ENCODE measurements around the gene TRIM71. TPM values are rescaled to one million over a fixed set of nuclear protein-coding genes. Genes with fewer than 3 reads are reported as not detected.

The TRIM71 gene
- total RNA-seq, 1 experiment from 2014 or later: 274 TPM

DNA sequence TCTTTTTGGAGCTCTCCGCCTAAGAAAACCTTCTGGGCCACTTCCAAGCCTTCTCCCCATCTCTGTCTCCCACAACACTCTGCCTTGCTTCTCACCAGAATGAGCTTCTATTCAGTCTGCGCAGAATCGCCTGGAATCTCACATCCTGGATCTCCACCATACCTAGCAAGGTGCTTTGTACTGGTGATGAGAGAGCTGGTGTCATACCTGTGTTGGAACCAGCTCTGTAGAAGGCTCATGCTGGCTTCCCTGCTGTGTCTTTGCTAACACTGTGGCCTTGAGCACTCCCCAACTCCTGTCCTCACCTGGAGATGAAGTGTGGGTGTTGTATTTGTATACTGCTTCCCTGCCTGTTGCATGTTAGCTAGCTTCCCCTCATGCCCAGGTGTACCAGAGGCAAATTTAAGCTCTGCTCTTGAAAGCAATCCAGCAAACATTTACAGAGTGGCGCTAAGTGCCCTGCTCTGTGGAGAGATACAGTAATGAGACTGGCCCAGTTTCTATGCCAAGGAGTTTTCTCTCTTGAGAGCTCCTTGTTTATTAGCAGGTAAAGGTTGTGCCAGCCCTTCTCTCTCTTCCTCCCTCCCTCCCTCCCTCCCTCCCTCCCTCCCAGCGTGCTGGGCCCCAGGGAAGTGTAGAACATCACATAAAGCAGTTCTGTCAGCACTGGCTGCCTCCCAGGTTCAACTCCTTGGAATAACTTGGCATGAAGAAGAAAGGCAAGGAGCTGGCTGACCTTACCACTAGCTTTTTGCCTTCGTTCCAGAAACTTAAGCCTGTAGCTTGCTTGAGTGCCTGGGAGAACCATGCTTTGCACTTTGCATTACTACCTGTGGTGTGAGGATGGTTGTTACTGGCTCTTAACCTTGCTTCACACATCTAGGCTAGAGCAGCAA is 54.9 kb downstream of the TRIM71 start:
- Mint-ChIP-seq H3K27me3 (ENCODE audit: low read depth) (no peaks in the 10 kb centered on the region), H3K36me3 (peaks cover 38% of the 10 kb centered on the region), H3K4me3 (peak overlapping the region; percentile 62), H3K4me1 (peaks cover 92% of the 10 kb centered on the region), H3K9me3 (no peaks in the 10 kb centered on the region), H3K27ac (peak overlapping the region; percentile 100)
- TF ChIP-seq, protein P1, sequence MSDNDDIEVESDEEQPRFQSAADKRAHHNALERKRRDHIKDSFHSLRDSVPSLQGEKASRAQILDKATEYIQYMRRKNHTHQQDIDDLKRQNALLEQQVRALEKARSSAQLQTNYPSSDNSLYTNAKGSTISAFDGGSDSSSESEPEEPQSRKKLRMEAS (CRISPR knock-in tag; IDR thresholded peaks at IDR 0.05): no peak
- TF ChIP-seq NR1H2 (CRISPR knock-in tag; IDR thresholded peaks at IDR 0.05) (no peak), NFE2L1 (CRISPR knock-in tag; IDR thresholded peaks at IDR 0.05) (no peak), ZNF219 (CRISPR knock-in tag; IDR thresholded peaks at IDR 0.05; ENCODE audit: borderline replicate concordance) (no peak), ZNF423 (CRISPR knock-in tag; IDR thresholded peaks at IDR 0.05) (no peak), ZNF138 (CRISPR knock-in tag; conservative IDR thresholded peaks at IDR 0.05) (no peak)
- TF ChIP-seq, protein P2, sequence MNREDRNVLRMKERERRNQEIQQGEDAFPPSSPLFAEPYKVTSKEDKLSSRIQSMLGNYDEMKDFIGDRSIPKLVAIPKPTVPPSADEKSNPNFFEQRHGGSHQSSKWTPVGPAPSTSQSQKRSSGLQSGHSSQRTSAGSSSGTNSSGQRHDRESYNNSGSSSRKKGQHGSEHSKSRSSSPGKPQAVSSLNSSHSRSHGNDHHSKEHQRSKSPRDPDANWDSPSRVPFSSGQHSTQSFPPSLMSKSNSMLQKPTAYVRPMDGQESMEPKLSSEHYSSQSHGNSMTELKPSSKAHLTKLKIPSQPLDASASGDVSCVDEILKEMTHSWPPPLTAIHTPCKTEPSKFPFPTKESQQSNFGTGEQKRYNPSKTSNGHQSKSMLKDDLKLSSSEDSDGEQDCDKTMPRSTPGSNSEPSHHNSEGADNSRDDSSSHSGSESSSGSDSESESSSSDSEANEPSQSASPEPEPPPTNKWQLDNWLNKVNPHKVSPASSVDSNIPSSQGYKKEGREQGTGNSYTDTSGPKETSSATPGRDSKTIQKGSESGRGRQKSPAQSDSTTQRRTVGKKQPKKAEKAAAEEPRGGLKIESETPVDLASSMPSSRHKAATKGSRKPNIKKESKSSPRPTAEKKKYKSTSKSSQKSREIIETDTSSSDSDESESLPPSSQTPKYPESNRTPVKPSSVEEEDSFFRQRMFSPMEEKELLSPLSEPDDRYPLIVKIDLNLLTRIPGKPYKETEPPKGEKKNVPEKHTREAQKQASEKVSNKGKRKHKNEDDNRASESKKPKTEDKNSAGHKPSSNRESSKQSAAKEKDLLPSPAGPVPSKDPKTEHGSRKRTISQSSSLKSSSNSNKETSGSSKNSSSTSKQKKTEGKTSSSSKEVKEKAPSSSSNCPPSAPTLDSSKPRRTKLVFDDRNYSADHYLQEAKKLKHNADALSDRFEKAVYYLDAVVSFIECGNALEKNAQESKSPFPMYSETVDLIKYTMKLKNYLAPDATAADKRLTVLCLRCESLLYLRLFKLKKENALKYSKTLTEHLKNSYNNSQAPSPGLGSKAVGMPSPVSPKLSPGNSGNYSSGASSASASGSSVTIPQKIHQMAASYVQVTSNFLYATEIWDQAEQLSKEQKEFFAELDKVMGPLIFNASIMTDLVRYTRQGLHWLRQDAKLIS (CRISPR knock-in tag; IDR thresholded peaks at IDR 0.05; ENCODE audit: borderline replicate concordance): no peak
- CTCF ChIA-PET: interaction anchor here (0.6 to 2.4 kb wide), 15 partner anchors 10 to 201 kb away, joined by 3 to 9 read pairs (median 4); no protein-coding TSS in a partner anchor
- ATAC-seq: no peak
- POLR2A ChIA-PET: interaction anchor here (0.6 to 2.6 kb wide), 8 partner anchors 10 to 92 kb away, joined by 3 to 12 read pairs (median 4); no protein-coding TSS in a partner anchor
- DNase-seq (ENCODE audit: low spot score): no peak

DNA sequence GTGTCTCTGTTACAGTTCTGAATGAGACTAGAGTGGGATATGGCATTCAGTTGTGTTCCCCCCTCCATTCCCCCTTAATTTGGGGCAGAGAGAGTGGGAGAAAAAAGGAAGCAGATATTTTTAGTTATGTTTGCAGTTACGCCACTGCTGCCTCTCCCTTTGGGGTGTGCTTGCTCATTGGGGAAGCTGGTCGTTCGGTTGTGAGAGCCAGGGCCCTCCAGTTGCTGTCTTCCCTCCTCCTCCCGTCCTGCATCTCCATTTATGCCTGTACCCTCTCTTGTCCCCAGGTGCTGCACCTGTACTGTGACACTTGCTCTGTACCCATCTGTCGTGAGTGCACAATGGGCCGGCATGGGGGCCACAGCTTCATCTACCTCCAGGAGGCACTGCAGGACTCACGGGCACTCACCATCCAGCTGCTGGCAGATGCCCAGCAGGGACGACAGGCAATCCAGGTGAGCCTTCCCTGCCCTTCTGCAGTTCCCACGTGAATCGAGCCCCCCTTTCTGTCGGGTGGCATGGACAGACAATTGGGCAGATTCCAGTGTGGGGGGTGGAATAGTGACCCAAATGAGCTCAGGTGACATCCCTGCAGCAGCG is 55.8 kb downstream of the TRIM71 start:
- Mint-ChIP-seq H3K36me3 (peaks cover 43% of the 10 kb centered on the region), H3K4me1 (peaks cover 88% of the 10 kb centered on the region), H3K9me3 (no peaks in the 10 kb centered on the region), H3K27ac (peak overlapping the region; percentile 86), H3K4me3 (no peak overlapping the region), H3K27me3 (ENCODE audit: low read depth) (no peaks in the 10 kb centered on the region)
- TF ChIP-seq, protein P3, sequence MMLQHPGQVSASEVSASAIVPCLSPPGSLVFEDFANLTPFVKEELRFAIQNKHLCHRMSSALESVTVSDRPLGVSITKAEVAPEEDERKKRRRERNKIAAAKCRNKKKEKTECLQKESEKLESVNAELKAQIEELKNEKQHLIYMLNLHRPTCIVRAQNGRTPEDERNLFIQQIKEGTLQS (CRISPR knock-in tag; conservative IDR thresholded peaks at IDR 0.05): no peak
- TF ChIP-seq TEAD1 (CRISPR knock-in tag; IDR thresholded peaks at IDR 0.05) (no peak), ZNF671 (CRISPR knock-in tag; IDR thresholded peaks at IDR 0.05) (no peak), CREB1 (CRISPR knock-in tag; IDR thresholded peaks at IDR 0.05) (no peak), JUN (CRISPR knock-in tag; IDR thresholded peaks at IDR 0.05) (no peak)
- TF ChIP-seq, protein P4, sequence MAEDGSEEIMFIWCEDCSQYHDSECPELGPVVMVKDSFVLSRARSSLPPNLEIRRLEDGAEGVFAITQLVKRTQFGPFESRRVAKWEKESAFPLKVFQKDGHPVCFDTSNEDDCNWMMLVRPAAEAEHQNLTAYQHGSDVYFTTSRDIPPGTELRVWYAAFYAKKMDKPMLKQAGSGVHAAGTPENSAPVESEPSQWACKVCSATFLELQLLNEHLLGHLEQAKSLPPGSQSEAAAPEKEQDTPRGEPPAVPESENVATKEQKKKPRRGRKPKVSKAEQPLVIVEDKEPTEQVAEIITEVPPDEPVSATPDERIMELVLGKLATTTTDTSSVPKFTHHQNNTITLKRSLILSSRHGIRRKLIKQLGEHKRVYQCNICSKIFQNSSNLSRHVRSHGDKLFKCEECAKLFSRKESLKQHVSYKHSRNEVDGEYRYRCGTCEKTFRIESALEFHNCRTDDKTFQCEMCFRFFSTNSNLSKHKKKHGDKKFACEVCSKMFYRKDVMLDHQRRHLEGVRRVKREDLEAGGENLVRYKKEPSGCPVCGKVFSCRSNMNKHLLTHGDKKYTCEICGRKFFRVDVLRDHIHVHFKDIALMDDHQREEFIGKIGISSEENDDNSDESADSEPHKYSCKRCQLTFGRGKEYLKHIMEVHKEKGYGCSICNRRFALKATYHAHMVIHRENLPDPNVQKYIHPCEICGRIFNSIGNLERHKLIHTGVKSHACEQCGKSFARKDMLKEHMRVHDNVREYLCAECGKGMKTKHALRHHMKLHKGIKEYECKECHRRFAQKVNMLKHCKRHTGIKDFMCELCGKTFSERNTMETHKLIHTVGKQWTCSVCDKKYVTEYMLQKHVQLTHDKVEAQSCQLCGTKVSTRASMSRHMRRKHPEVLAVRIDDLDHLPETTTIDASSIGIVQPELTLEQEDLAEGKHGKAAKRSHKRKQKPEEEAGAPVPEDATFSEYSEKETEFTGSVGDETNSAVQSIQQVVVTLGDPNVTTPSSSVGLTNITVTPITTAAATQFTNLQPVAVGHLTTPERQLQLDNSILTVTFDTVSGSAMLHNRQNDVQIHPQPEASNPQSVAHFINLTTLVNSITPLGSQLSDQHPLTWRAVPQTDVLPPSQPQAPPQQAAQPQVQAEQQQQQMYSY (CRISPR knock-in tag; IDR thresholded peaks at IDR 0.05): no peak
- ChIA-PET POLR2A (interaction anchor here (0.5 to 2.6 kb wide), 5 partner anchors 9 to 46 kb away, joined by 3 to 12 read pairs (median 4); no protein-coding TSS in a partner anchor), CTCF (interaction anchor here (0.6 to 2.4 kb wide), 15 partner anchors 9 to 201 kb away, joined by 3 to 9 read pairs (median 4); no protein-coding TSS in a partner anchor)
- DNase-seq (ENCODE audit: low spot score): no peak
- no peak for ATAC-seq
